Germinal center (tissue), 1 donor: Measurements from ENCODE around the gene EFNA5.

Experiments used
- DNase-seq: peaks from one replicate; pipeline ENCODE4 v3.0.0; 2012; ENCODE audit warnings: mixed read lengths, low spot score

Gene EFNA5

DNA sequence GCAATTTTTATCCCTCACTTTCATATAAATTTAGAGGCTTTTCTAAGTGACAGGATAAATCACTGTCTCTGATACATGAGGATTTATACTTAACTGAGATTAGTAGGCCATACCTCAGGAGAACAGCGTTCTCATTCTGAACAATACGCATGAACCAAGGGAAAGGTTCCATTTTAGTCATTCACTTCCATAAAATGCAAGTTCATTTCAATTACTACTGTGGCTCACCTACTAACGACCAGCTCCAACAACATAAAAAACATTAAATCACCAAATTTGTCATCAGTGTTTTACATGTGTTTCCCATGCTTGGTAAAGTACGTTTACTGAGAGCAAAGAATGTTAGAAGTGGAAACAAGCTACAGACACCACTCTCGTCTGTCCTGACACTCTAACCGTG is 67.4 kb downstream of the EFNA5 start:
- no peak for DNase-seq

DNA sequence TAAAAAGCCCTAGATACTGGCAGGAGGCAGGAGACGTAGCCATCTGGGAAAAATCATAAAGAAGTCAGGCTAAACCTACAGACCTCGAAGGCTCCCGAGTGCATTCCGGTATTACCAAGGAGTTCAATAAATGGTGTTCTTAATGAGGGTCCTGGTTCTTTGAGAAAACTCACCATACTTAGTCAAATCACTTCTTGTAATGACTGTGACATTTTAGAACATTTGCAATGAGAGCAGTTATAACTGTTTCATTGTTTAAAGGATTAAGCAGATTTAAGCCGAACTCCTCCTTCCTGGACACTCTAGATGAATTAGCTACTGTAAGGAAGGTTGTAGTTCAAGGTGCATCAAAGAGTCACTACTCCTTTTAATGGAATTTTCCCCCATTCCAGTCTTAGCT is 67.8 kb downstream of the EFNA5 start:
- DNase-seq = no peak

DNA sequence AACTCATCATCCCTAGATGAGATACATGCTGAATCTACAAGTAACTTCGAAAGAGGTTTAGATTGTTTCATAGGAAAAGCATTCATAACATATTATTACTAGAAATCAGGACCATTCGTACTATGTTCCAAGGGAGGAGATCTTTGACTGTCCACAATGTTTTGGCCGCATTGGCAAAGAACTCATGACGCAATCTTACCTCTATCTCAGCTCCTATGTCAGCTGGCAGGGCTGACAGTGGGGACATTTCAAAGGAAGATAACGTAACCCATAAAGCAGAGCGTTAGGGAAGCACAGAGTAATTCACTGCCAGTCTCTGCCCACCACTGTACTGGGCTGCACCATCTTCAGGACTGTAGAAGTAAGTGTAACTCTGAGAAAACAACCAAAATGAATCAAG is 69.7 kb downstream of the EFNA5 start:
- no peak for DNase-seq

DNA sequence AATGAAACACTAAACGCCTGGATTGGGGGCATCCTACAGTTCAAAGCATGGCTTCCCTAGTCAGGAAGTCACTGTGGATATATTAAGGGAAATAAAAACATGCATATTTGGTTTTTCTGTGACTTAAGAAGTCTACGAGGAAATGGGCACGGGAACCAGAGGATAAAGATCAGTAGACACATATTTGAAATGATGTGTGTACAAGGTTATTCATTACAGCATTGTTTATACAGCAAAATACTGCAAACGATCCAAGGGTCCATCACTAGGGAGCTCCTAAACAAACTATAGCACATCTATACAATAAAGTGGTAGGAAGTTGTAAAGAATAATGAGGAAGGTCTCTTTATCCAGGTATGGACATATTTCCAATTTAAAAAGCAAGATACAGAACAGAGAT is 71.8 kb downstream of the EFNA5 start:
- DNase-seq = no peak

DNA sequence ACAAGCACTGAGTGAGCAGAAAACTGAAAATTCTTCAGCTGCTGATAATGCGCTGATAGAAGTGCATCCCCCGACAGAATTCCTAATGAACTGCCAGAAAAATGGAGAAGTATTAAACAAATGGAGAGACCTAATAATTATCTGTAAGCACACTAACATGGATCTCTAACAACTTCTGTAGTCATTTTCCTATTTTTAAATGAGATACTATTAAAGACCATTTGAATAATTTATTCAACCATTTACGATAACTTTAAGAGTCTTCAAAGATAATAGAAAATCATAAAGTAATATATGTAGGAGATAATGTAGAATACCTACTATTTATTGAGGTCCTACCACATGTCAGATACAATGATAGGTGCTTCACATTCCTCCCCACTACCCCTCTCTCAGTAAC is 72.9 kb downstream of the EFNA5 start:
- DNase-seq = no peak

DNA sequence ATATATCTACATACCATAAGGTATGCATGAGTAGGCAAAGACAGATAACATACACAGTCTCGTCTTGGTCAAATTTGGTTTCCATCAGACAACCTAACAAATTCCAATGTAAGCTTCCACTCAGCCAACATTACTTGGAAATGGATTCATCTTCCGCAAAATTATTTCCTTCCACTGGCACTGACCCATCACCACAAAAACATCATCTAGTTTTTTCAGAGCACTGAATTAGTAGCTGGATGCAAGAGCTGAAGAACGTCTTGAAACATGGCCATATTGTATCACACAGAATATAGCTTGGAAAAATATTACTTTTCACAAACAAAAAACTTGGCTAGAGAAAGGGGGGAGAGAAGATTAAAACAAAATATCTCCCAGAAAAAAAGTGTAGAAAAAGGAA is 73.5 kb downstream of the EFNA5 start:
- DNase-seq = no peak

DNA sequence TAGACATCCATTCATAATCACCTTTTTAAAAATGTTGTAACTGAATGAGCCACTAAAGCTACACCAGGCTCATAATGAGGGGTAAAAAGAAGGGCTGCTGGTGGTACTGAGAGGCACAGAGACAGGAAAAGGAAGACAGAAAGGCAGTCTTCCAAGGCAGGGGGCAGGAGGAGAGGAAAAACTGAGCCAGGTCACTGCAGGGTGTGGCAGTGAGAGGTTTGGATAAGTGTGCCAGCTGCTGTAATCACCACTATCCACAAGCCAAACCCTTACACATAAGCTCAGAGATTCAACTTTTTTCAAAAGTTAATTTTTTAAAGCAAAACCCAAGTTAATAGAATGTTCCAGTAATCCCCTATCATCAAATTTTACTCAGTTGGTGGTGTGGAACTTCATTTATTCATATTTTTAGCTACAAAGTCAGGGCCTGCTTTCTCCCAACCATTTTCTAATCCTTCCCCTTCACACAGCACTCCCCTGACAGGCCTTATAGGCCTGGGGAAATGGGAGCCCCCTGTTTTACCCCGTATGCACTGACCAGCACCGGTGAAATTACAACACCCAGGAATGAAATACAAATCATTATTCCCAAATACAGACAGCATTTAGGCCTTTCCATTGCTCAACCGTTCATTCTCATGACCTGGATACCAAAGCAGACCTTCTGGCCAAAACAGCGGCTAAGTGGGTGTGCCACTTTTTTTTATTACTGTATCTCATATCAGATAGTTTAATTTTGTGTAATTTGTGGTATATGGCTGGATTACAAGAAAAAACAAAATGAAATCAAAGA is 76.3 kb downstream of the EFNA5 start:
- no peak for DNase-seq

DNA sequence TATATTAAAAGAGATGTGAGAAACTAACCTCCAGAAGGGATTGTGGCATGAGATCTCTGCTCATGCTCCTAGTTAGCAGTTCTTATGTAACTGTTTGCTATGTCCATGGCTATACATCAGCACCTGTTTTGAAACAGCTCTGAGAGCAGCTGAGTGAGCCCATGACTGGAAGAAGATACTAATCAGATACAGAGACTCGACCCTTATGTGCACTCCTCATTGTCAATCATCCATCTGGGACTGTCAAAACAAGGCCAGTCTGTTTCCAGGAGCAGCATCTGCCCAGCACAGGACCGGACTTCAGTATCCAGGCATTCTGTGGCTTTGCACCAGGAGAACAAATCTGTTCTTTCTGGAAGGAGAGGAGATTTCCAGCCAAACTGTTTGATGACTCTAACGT is 77.7 kb downstream of the EFNA5 start:
- DNase-seq = no peak

DNA sequence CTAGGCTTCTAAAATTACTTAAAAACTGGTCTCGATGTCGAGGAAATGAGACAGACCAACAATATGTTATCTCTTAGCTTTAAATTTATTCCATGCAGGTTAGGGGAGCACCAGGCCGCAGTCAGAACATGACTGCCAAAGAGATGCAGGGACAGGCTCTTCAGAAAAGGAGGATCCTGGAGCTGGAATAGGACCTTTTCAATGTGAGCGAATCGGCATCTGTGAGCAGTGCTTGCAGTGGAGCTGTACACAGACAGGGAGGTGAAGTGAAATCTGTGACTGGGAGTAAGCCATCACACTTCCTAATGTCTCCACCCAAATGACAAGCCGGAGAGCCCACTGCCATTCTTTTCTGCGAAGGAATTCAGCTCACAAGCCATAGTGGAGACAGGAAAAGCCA is 78.2 kb downstream of the EFNA5 start:
- DNase-seq = no peak

DNA sequence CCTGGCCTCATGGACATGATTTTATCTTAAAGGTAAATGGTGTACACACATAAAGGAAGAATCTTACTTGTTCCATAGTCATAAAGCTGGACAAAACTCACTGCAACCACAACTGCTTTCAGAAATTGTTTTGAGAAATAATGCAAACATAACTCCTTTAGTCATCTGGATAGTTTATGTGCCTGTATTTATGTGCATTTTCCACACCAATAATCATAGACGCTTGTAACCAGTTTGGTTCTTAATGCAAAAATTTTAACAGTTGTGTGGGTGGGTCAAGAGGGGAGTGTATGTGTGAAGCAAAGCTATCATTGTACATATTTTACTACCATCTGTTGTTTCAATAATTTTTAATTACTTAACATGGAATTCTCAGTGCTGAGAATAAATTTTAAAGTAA is 80.1 kb downstream of the EFNA5 start:
- no peak for DNase-seq

DNA sequence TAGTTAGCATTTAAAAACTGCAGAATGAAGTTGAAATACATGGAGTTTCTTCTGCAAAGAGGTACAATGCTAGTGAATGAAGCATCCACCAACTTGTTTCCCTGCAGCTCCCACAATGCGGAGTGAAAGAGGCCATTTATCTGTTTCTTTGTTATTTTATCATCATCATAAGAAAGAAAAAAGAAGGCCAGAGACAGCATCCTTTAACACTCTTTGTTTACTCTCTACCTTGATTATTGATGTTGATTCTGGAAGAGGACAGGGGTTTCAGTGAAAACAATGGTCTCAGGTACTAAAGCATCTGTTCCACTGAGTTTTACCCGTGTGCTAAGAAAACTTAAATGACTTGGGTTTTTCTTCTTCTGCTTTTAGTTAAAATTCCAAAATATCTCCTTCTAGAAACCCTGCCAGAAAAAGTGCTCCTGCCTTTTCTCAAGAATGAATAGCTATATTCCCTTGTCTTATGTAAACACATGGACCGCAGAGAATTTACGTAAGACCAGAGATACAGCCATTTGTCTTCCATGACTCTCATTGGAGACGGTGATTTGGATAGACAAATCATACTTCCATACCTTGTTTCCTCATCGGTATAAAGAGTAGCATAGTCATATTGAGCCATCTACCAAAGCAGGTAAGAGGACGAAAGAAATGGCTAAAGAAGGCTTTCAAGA is 81.1 kb downstream of the EFNA5 start:
- DNase-seq = no peak

DNA sequence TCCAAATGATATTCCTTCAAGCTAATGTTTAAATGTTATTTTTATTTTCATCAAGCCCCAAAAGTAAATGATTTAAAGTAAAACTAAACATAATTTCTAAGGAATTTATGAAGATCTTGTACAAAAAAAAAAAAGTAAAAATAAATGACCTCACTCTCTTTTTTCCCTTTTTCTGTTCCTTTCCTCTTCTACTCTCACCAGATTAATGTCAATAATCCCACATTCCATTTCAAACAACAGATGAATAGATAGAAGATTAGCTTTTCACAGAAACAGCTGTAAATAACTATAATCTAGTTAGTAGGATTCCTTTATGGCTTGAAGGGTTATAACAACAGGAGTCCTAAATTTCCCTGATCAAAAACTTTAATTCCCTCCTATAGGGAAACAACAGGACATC is 88.1 kb downstream of the EFNA5 start:
- DNase-seq = no peak

DNA sequence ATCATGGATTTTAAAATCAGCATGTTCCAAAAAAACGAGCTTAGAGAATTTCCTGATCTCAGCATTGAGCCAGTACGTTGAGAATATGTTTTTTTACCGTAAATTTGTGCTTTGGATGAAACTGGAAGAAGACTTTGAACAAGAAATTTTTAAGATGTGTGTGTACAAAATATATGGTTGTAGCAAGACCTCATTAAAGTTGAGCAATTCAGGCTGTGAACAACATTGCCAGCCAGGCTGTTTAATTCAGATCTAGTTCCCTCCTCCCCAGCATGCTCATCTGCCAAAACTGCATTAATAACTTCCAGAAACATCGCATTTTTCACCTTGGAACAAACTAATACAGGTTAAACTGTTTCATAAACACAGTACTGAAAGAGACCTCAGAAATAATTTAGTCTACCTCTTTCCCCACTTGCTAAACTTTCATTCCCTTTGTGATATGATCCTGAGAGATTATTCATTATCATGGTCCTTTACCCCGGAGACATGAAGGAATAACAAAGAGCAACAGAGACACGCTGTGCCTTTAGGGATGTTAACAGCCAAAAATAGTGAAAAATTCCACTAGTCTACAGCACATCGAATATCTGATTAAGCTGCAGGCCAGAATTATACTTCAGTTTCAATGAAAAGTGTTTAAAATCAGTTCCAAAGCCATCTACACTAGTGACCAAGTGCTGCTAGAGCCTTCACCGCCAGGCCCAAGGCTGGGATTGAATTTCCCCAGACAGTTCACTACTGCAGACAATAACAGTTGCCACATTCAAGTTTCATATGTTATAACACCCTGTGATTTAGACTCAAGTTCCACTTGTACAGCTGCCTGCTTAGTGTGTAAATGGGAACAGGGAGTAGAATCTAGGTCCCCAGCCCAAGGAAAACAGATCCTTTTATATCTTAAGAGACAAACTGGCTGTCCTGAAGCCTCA is 89.6 kb downstream of the EFNA5 start:
- no peak for DNase-seq

DNA sequence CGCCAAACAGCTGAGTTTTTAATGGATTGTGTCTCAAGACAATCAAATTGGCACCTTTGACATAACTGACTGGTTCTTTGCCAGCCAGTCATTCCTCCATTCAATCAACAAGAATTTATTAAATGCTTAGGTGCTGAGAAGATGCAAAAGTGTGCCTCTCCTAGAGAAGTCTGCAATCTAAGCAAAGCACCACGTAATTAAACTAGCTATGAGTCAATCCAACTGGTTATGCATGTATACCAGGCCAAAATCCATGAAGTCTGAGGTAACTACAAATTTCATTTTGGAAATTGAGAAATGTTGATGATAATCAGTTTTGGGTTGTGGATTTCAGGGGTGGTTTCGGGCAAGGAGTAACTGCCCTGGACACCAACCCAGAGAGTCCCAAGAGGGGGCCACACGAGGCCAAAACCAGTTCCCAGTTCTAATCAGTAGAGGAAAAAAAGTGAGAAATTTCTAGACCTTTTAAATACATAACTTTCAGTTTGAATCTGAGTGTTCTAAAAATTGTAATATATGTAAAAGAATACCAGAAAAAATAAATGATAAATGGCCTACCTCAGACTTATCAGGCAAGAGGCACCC is 92.6 kb downstream of the EFNA5 start:
- no peak for DNase-seq

DNA sequence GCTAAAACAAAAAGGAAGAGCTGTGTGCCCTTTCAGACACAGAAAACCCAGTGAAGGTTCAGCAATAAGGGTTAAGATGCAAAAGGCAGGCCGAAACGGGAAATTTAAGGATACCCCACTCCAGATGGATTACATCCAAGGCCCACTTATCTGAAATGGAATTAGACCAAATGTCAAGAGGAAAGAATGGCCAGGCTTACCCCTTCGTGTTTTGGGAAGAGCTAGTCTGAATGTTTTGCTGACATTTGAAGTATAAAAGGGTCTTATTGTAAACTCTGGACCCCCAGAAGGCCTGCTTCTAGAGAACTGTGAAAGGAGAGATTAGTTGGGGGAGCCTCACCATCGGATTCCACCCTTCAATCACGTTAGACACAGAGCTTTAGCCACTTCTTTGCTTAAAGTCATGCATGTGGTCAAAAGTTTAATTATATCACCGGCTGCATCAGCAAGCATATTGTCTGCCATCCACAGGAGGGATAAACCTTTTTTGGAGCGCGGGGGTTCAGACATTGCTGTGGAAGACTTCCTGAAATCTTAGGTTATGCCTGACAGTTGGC is 93.3 kb downstream of the EFNA5 start:
- DNase-seq = no peak

DNA sequence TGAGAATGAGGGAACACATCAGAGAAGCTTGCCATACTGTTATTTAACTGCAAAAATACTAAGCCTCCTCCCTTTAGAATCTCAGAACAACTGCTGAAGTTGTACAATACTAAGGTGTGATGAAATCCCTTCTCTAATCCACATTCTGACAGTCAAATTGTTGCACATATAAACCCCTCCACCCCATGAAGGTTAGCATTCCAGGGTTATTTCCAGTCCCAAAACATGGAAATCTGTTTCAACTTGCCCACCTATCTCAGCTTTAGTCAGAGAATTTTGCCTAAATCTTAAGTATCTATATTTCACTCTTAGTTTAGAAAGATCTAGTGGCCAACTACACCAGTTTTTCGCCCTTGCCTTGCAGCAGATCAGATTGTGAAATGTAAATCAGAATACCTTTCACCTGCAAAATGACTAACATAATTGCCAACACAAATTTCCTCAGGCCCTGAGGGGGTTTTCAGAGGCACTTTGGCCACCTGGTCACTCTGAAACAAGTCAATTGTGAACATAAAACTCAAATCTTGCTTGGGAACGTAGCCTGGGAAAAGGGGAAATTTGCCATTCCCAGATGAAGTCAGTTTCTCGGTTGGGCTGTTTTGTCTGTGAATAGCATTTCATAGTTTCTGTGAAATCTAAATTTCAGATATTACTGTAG is 93.9 kb downstream of the EFNA5 start:
- DNase-seq = no peak

DNA sequence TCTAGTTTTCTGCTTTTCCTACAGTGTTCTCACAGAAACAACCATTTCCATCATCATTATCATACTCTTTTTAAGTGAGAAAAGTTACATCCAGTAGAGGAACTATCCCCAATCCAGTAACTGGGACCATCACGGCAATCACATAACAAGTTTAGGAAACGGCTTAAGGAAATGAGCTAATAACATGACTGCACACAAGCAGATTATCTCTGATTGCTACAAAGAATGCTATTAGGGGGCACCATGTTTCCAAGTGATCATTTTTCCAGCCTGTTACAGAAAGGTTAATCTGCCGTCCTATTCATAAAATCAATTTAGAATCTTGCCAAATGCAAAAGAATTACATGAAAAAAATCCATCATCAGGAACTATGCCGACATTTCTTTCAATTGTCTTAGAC is 94.6 kb downstream of the EFNA5 start:
- no peak for DNase-seq

DNA sequence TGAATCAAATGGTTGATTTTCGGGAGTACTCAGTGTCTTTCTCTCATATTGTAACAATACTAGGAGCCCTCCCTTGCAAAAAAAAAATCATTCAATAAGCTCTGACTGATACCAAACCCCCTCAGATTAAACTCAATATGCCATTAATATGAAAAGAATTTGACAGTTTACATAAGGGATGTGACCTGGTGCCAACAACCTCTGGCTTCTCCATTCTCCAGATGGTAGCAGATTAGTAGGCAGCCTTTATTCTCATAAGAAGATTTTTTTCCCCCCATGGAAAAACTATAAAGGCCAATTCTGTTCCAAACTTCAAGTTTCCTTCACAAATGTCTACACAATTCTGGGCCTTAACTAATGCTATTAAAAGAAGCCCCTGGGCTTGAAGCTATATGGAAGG is 96.5 kb downstream of the EFNA5 start:
- no peak for DNase-seq

DNA sequence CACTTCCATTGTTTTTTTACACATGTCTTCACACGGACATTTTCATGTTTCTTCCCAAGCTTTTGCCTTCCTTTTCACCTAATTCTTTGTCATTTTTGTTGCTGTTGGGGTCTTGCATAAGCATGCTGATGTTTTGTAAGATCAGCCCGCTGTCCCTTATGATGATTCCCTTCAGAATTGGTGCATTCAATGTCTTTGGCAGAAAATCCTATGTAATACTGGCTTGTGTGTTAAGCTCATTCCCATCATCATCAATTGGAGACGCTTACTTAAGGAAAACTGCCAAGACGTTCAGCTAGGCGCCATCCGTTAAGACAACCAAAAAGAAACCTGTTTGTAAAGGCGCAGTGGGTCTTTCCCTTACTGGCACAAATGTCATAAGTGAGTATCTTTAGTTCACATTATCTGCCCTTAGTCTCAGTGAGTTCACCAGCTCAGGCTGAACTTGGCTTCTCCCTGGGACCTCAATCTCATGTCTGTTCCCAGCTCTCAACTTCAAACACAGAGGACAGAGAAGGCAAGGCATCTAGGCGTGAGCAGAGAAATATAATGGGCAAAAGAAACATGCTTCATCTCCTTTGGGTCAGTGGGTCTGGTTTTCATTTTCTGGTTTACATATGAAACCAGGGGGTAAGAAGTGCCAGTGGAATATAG is 97.9 kb downstream of the EFNA5 start:
- DNase-seq = no peak

DNA sequence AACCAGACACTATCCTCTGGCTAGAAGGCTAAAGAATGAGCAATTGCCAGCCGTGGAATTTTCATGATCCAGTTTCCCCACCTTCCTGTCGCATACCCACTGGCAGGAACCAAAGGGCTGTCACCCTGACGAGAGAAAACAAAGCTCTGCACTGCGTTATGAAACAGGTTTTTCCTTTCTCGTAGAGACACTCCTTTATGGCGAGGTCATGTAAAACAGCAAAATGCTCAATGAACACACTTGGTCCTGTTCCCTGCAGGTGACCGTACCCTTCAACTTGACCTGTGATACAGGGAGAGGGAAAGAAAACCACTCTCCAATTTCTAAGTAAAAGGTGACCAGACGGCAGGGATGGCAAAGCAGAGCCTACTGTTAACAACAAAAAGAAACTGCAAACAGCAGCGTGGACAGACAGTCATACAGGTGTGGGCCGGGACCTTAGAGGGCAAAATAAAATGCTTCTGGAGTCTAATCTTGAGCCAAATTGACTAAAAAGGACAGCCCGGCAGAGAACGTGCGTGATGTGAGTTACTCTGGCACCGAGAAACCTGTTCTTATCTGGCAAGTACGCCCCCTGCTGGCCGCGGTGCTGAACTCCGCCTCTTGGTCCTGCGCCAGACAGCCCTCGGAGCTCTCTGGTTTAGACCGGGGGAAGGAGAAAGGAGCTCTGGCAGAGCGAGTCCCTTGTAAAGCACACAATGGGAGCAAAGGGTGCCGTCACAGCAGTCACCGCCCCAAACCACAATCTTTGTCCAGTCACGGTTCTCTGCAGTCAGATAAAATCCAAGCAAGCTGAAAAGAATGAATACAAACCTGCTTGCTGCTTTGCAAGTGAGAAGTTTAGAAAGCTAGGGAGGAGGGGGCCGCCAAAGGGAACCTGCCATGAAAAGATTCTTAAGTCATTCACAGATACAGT is 98.9 kb downstream of the EFNA5 start:
- peak; percentile 62 for DNase-seq
